GM18499 (cell line): ENCODE measurements around the gene TDRD1.

ENCODE experiments used
- ATAC-seq: cut with Tn5 transposase; IDR thresholded peaks from one replicate; pipeline ENCODE4 v1.9.1; 2021; ENCODE audit warnings: moderate number of reproducible peaks; ENCODE audit not compliant: insufficient read depth, unreplicated experiment

TDRD1 gene

DNA sequence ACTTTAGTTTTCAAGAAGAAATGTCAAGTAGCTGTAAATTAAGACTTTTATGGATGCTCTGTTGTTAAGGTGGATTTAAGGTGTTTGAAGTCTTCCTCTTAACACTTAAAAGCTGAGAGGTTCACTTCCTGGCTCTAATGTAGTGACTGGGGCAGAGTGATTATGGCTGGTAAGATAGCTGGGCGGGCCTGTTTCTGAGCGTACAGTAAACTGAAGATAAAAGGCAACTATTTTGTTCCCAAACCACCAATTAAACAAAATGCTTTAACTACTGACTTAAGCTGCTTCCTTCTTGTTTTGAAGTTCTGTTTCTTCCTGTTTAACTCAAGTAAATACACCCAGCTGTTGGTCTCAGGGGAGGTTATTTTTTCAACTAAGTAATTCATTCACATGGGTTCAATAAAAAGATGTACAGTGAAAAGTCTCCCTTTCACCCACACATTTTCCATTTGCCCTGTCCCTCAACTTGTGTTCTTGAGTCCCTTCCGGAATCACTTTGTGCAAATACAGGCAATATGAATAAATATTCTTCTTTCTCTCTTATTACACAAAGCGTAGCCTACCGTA lies 79.2 kb downstream of the TDRD1 start:
- ATAC-seq, result no peak

DNA sequence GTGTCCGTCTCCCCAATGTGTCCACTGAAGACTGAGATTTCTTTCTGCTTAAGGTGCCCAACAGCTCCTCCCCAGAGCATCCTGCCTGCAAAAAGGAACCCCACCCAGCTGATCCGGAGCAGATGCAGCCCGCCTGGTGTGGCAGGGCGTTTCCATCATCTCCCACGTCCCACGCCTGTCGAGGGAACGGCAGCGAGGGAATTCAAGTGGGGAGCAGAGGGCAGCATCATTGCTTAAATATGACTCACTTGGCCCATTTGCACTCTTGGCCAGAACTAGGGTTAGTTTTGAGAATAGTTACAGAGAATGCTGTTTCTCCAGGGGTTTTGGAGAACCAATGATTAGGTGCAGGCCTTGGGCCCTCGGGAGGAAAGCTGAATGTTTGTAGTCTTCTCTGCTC lies 80.7 kb downstream of the TDRD1 start:
- ATAC-seq, result no peak

DNA sequence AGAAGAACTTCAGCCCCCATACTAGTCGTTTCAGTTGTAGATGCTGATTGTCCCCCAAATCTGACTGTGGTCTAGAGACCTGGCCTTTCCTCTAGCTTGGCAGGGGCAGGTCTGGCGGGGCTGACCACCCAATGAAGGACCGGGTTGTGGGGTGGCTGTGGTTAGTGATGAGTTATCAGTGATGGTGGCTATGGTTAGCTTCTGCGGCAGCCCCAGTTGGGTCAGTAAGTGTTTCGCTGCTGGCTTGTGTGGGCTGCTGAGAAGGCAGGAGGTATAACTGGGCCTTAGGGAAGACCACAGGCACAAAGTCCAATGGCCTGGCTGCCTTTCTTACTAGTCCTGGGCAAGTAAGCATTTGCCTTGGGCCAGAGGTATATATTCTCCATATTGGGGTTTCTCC lies 81.2 kb downstream of the TDRD1 start:
- no peak for ATAC-seq

DNA sequence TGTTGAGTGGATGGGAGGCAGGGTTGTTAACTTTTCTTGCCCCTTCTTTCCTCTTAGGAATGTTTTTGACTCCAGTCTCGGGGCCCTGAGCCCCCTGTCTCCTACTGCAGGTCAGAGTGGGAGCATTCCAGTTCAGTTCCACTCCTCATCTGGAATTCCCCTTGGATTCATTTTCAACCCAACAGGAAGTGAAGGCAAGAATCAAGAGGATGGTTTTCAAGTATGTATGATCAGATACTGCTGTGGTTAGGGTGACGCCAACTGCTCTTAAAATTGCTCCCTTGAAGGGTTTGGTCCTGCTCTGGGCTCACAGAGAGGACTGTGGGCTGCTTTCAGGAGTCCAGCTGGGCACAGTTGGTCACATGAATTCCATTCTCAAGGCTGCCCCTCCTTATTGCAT lies 81.9 kb downstream of the TDRD1 start:
- ATAC-seq, result no peak

DNA sequence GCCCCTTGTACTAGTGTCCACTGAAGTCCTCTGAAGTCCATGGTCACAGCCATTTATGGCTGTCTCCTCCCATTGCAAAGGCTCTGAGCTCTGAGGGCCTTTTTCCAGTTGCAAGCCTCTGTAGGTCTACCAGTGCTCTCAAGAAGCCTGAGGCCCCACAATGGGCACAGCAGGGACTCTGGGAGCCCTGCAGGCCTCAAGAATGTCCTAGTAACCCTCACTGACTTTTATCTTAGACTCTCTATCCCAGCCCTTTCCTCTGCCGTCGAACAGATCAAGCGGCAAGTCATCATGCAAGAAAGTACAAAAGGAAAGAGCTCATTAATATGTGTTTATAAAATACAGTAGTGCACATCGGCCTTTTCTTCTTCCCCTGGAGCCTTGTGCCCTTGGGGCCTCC lies 83.3 kb downstream of the TDRD1 start:
- no peak for ATAC-seq

DNA sequence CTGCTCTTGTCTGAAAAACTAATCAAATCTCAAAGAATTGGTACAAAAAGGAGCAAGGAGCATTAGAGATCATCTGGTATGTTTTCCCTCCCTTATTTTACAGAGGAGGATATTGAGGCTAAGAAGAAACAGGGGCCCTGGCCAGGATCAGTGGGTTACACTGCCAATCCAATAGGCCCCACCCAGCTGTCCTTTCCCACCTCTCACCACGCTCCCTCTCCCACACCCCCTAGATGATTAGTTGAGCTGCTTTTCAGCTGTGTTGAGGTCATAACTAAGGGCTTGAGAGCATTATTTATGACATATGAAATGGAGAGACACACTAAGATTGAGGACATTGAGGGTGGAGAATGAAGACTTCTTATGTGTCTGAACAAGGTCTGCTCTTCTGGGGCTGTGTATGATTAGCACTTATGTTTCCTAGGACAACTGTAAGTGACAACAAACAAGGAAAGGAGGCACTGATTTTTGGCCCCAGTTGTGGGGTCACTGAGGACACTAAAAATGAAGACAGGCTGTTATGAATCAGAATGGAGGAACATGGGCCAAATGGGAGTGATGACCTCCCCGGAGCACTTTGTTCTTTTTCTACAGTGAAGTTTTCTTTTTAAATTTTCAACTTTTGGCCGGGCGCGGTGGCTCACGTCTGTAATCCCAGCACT lies 86.4 kb downstream of the TDRD1 start:
- no peak for ATAC-seq

DNA sequence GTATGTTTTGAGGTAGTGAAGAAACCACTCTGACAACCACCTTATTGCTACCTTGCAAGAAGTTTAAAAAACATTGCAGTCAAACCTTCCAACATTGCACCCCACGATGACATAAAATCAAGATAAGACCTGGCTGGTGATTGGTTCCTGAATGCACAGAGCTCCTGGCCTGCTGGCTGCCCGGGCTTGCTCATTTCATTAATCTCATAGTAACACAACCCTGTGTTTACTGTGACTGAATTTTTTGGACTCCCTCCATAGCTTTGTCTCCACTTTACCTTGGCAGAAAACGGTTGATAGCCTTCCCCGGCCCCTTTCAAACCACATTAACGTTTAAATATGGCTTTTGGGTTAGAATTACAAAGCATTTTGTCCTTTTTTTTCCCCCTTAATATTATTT lies 87.4 kb downstream of the TDRD1 start:
- ATAC-seq, result no peak

DNA sequence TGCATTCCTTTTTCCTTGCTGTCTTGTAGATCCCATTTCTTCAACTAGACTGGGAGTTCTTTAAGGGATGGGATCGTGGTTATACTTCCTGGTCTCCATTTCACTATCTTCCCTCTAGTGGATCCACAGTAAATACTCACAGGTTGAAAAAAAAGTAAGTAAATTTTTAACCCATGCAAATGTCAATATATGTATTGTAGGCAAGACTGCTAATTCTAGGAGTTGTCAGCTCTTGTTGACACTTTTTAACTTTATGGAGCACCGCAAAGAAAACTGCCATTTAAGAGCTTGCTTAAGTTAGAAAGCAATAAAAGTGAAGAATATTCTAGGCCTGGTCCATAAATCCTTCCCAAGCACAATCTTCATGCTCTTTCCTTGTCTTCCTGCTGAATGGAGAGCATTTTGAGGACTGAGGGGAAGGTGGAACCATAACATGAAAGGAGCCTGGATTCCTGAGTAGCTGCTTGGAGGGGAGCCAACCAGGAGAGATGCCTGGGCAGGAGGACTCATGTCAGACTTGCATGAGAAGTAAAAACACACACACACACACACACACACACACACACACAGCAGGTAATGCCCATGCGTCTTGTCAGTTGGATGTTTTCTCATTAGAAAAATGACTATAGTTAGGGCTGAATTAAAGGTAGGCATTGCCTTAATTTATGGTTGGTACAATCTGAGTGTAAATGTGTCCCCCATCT lies 92.1 kb downstream of the TDRD1 start:
- ATAC-seq, result no peak

DNA sequence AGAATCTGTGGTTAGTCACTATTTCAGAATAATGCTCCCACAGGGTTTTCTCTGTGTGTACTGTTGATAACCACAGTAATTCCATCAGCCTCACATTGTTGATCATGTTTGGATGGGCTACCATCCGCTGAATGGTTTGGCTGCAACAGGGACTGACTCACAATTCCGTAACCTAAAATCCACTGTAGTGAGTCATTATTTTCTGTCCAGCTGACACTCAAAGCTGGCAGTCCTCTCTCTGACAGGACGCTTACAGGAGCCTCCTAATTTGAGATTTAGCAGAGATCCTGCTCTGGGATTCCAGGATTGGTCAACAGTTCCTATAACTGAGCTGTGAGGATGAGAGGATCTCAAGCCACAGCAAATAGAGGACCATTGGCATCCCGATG lies 92.6 kb downstream of the TDRD1 start:
- ATAC-seq, result no peak

DNA sequence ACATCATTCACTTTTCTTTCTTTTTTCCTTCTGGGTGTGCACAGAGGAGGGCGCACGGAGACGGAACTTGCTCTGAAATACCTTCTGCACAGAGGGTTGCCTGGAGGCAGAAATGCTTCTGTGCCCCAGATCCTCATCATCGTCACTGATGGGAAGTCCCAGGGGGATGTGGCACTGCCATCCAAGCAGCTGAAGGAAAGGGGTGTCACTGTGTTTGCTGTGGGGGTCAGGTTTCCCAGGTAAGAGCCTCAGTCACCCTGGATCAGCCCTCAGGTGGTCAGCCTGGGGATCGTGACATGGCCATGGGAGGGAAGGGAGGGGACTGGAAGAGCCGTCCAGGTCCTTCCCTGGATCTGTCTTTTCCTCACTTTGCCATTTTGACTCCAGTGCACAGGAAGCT lies 93.5 kb downstream of the TDRD1 start:
- no peak for ATAC-seq

DNA sequence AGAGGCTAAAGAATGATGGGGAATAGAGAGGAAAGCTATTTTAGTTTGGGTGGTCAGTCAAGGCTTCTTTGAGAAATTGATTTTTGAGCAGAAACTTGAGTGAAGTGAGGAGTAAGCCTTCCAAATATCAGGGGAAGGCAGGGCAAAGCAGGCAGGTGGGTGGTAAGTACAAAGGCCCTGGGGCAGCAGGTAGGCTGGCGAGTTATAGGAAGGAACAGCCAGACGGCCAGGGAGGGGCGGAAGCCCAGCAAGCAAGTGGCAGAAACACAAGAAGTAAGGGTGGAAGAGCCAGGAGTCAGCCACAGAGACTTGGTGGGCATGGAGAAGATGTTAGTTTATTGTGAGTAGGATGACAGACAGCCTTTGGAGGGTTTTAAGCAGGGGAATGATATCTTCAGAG lies 94.8 kb downstream of the TDRD1 start:
- ATAC-seq, result no peak

DNA sequence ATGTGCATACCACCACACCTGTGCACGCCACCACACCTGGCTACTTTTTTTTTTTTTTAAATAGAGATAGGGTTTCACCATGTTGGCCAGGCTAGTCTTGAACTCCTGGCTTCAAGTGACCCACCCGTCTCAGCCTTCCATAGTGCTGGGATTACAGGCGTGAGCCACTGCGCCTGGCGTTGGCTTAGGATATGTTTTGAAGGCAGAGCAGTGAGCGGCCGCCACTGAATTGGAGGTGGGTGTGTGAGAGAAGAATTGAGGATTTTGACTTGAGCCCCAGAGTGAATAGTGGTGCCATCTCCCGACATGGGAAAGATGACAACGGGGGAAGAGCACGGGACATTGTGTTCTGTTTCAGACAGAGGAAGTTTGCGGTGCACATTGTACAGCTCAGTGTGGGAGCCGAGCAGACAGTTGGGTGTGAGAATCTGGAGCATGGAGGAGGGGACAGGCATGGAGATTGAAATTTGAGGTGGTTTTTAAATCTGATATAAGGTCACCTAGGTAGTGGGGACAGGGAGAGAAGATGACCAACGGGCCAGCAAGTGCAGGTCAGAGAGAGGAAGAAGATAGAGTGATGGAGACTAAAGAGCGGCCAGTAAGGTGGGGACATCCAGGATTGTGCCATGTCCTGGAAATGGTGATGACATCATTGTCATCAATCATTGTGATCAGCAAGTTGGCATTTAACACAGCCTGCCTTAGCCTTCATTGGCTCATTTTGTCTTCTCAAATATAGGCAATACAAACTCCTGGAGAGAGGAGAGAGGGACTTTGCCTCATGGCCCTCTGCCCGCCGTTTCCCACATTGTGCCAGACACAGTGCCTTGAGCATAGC lies 95.7 kb downstream of the TDRD1 start:
- ATAC-seq, result no peak

DNA sequence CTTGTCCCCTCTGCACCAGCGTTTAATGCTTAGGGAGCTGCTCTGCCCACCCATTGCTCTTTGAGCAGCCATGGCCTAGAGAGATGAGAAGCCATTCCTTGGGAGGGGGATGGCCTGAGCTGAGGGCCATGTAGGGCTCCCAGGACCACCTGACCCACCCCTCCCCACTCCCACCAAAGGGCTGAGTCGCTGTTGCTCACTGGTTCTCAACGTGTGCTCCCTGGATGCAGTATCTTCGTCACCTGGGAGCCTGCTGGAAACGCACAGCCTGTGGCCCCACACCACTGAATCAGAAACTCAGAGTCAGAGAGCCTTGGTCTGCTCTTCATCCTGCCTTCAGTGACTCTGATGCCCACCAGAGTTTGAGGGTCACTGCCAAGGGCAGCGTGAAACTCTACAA lies 96.9 kb downstream of the TDRD1 start:
- ATAC-seq, result no peak

DNA sequence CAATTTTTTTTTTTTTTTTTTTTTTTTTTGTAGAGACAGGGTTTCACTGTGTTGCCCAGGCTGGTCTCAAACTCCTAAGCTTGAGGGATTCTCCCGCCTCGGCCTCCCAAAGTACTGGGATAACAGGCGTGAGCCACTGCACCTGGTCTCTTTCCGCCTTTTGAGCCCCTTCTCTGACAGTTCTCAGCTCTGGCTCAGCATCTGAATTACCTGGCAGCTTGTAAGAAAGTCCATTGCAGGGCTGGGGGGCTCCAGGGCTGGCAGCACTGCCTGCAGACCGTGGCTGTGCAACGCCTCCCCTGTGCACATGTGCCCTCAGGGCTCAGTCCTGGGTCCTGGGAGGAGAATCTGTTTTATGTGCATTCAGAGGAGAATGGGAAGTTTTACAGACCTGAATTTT lies 97.5 kb downstream of the TDRD1 start:
- ATAC-seq, result no peak

DNA sequence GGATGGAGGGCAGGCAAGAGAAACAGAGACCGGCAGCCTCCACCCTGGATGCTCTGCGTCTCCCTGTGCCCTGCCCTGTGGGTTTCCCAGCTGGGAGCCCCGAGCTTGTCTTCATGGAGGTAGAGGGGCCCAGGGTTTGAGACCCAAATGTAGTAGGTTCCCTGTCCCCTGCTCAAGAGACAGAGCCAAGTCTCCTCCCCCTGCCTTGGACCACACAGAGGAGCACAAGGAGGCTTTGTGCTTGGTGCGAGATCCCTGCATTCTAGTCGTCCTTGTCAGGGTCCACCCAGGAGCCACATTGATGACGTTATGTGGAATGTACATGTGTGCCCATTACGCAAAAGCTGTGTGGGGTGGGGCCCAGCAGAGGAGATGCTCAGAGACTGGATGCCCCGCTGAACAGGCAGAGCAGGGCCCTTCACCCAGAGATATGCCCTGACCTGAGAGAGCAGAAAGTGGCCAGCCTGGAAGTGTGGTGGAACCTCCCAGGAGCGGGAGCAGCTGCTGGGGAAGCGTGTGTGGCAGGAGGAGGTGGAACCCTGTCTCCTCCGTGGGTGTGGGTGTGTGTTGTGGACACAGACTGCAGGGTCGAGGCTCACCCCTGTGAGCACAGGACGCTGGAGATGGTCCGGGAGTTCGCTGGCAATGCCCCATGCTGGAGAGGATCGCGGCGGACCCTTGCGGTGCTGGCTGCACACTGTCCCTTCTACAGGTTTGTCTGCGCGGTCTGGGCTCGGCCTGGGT lies 99.2 kb downstream of the TDRD1 start:
- no peak for ATAC-seq

DNA sequence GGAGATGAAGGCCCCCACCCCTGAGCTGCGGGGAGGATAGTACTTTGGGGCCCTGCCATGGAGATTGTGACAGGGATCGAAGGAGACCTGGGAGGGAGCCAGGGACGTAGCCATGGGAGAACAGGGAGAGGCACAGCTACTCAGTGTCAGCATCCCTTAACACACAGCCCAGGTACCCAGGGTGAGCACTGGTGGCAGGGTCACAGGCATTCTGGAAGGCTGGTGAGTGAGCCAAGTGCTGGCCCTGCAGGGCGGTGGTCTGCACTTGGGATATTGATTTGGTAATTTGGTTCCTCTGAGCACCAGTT lies 99.7 kb downstream of the TDRD1 start:
- no peak for ATAC-seq

DNA sequence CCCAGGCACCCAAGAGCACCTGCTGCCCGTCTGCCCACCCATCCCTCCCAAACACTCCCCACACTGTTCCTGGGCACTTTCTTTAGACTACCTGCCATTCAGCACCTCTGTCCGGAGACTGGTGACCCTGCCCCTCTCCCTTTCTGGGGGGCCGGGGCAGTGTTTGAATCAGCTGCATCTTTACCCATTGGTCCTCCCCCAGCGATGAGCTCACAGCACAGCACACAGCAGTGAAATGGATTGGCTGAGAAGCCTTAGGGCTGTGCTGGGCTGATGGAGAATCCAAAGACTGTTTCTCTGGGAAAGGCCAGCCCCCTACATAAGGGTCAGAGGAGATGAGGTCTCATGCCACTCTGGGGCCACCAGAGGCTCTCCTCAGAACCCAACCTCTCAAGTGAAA lies 100.1 kb downstream of the TDRD1 start:
- ATAC-seq, result no peak

DNA sequence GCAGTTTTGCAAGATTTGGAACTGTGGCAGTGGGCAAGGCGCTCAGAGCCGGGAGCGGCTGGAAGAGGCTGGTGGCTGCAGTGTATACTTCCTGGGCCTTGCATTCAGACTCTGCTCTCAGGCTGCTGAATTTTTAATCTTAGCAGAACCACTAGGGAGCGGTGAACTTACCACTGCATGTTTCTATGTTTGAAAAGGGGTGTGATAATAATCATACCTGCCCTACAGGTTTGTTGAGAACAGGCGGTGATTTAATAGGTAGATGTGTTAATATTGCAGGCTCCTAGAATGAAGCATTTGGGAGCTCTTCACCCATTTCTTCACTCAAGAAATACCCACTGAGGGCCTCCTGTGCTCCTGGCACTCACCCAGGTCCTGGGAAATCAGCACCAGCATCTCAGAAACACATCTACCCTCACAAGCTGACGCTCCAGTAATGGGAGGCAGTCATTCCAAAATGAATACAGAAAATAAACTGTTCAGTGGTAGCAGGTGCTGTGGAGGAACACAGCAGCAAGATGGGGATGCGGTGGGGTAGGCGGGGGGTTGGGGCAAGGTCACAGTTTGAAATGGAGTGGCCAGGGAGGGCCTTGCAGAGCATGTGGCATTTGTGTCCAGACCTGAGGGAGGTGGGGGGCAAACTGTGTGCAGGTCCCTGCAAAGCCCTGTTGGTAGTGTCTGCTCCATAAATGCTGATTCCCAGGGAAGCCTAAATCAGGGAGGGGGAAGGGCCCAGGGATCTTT lies 100.9 kb downstream of the TDRD1 start:
- no peak for ATAC-seq

DNA sequence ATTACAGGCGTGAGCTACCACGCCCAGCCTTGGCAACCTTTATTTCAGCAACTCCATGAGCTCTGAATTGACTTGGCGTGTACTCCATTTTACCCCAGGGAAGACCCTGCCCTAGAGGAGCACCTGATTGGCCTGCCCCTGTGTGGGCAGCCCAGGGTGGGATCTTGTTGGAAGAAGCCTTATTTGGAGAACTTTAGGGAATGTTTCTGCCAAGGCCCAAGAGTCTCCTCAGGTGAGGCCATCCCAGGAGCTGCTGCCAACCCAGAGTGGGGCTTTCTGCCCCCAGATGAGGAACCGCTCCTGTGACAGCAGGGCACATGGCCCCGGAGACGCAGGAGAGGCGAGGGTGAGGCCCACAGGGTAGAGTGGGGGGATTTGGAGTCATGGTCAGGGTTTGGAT lies 101.9 kb downstream of the TDRD1 start:
- no peak for ATAC-seq

DNA sequence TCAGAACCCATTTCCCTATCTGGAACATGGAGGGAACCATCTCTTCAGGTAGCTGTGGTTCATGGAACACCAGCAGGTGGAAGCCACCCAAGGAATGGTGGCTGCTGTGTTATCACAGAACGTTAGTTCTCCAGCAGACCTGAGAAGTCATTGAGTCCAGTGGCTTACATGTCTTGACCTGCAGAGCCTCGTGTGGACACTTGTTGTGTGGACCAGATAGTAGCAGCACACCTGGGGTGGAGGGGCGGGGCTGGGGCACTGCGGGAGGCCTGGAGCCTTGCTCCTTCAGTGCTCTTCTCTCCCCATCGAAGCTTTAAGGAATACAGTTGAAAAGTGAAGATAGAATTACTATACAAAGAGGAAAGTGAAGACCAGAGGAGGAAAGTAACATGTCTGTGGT lies 102.3 kb downstream of the TDRD1 start:
- ATAC-seq, result no peak
